ENCODE measurements around the gene EPHB1. TPM values are rescaled to one million over a fixed set of nuclear protein-coding genes. Genes with fewer than 3 reads are reported as not detected.

Gene EPHB1
- total RNA-seq, 8 experiments from 2014 or later = 0.31 to 21.1 (median 13.7) TPM; not detected in 1

DNA sequence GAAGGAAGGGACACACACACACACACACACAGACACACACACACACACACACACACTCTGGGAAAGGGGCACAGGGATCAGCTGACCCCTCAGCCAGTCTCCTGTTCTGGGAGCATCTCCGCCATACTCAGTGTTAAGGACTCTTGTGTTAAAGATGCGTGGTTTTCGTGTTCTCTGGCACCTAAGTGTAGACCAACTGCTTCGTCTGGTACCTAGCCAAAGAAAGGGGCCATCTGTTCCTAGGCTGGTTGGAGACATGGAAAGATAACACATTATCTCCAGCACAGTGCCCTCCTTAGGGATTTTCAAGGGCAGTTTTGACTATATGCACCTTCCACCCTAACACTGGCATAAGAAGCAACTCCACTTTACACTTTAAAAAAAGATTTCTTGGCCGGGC lies 65.1 kb downstream of the EPHB1 start:
- peaks cover 11 to 28% of the 10 kb centered on the region in 2 donors for H3K4me1 ChIP-seq (replicated peaks in 1 of 2)
- WGBS, 10 experiments = 97 to 100% (median 100%) methylated on average over 1 to 4 of the region's 5 CpGs; no CpG with 5 or more reads in 7 of the 10 experiments
- H3K27ac ChIP-seq = no peak overlapping the region
- H3K4me3 ChIP-seq = no peak overlapping the region
- in situ Hi-C loops (cut with MboI; ENCODE audit: low pct_unique_long_range_greater_than_20kb in 2 of 9, low sequenced_read_pairs in 9 of 9, unreplicated experiment in 9 of 9) = no loop called here
- ATAC-seq (replicated peaks in 6 of 8) = no peak

- WGBS, 10 experiments = 0 to 73% (median 32%) methylated on average over 1 to 5 of the region's 6 CpGs; no CpG with 5 or more reads in 3 of the 10 experiments
These were observed 68.9 kb downstream of the EPHB1 start for GRCh38 chr3:134863915-134864314.

GRCh38 chr3:134864636-134865035 lies 69.6 kb downstream of the EPHB1 start:
- peaks cover 11 to 20% of the 10 kb centered on the region in 2 donors for H3K4me1 ChIP-seq (replicated peaks in 1 of 2)
- peak in 3 of 8 experiments; percentile 20 to 32 (median 28) for ATAC-seq (replicated peaks in 6 of 8)
- in situ Hi-C loops (cut with MboI; ENCODE audit: low pct_unique_long_range_greater_than_20kb in 2 of 9, low sequenced_read_pairs in 9 of 9, unreplicated experiment in 9 of 9) = no loop called here
- WGBS, 10 experiments = 14 to 91% (median 85%) methylated on average over 1 to 5 of the region's 5 CpGs; no CpG with 5 or more reads in 3 of the 10 experiments
- no peak overlapping the region for H3K4me3 ChIP-seq
- H3K27ac ChIP-seq = no peak overlapping the region

More at GRCh38 chr3:134863915-134864314, 68.9 kb downstream of the EPHB1 start:
- ATAC-seq (replicated peaks in 6 of 8) = peak in 5 of 8 experiments; percentile 49 to 61 (median 58)
- H3K27ac ChIP-seq = no peak overlapping the region
- peaks cover 11 to 20% of the 10 kb centered on the region in 2 donors for H3K4me1 ChIP-seq (replicated peaks in 1 of 2)
- in situ Hi-C loops (cut with MboI; ENCODE audit: low pct_unique_long_range_greater_than_20kb in 2 of 9, low sequenced_read_pairs in 9 of 9, unreplicated experiment in 9 of 9) = no loop called here
- H3K4me3 ChIP-seq = no peak overlapping the region

- ATAC-seq (replicated peaks in 6 of 8) = no peak
These were observed 72.2 kb downstream of the EPHB1 start for GRCh38 chr3:134867277-134867676.

GRCh38 chr3:134869153-134869726 lies 74.2 kb downstream of the EPHB1 start:
- H3K4me3 ChIP-seq = no peak overlapping the region
- peaks cover 18 to 29% of the 10 kb centered on the region in 2 donors for H3K4me1 ChIP-seq (replicated peaks in 1 of 2)
- H3K27ac ChIP-seq = no peak overlapping the region
- peak in 2 of 8 experiments; percentile 31 to 34 for ATAC-seq (replicated peaks in 6 of 8)
- in situ Hi-C loops (cut with MboI; ENCODE audit: low pct_unique_long_range_greater_than_20kb in 2 of 9, low sequenced_read_pairs in 9 of 9, unreplicated experiment in 9 of 9) = no loop called here
- 65 to 90% (median 80%) methylated on average over 1 to 4 of the region's 4 CpGs; no CpG with 5 or more reads in 1 of the 10 experiments for whole genome bisulfite sequencing, 10 experiments

More at GRCh38 chr3:134867277-134867676, 72.2 kb downstream of the EPHB1 start:
- in situ Hi-C loops (cut with MboI; ENCODE audit: low pct_unique_long_range_greater_than_20kb in 2 of 9, low sequenced_read_pairs in 9 of 9, unreplicated experiment in 9 of 9) = no loop called here
- H3K27ac ChIP-seq = no peak overlapping the region
- peaks cover 13 to 27% of the 10 kb centered on the region in 2 donors for H3K4me1 ChIP-seq (replicated peaks in 1 of 2)
- 50 to 100% (median 90%) methylated on average over 1 of the region's 1 CpG; no CpG with 5 or more reads in 4 of the 10 experiments for WGBS, 10 experiments
- H3K4me3 ChIP-seq = no peak overlapping the region

DNA sequence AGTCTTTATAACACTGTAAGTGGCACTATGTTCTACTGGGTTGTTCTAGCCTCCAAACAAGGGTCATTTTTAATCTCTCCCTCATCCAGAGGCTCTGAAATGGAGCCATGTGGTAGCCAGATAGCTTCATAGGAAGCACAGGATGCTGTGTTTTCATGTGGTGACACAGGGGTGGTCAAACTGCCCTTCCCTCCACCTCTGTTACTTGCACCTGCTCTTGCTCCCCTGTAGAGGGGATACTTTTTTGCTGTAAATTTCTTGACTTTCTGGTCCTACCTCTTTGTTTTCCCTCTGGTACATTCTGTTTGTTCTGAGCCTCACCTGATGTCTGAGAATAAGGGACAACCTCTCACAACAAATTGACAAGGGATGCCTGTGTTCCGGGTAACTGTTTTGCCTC lies 76.8 kb downstream of the EPHB1 start:
- Histone ChIP-seq H3K27ac (no peak overlapping the region), H3K4me1 (replicated peaks in 1 of 2) (peaks cover 15 to 21% of the 10 kb centered on the region in 2 donors), H3K4me3 (no peak overlapping the region)
- 80 to 100% (median 100%) methylated on average over 1 of the region's 1 CpG; no CpG with 5 or more reads in 5 of the 10 experiments for WGBS, 10 experiments
- in situ Hi-C loops (cut with MboI; ENCODE audit: low pct_unique_long_range_greater_than_20kb in 2 of 9, low sequenced_read_pairs in 9 of 9, unreplicated experiment in 9 of 9) = no loop called here
- no peak for ATAC-seq (replicated peaks in 6 of 8)

DNA sequence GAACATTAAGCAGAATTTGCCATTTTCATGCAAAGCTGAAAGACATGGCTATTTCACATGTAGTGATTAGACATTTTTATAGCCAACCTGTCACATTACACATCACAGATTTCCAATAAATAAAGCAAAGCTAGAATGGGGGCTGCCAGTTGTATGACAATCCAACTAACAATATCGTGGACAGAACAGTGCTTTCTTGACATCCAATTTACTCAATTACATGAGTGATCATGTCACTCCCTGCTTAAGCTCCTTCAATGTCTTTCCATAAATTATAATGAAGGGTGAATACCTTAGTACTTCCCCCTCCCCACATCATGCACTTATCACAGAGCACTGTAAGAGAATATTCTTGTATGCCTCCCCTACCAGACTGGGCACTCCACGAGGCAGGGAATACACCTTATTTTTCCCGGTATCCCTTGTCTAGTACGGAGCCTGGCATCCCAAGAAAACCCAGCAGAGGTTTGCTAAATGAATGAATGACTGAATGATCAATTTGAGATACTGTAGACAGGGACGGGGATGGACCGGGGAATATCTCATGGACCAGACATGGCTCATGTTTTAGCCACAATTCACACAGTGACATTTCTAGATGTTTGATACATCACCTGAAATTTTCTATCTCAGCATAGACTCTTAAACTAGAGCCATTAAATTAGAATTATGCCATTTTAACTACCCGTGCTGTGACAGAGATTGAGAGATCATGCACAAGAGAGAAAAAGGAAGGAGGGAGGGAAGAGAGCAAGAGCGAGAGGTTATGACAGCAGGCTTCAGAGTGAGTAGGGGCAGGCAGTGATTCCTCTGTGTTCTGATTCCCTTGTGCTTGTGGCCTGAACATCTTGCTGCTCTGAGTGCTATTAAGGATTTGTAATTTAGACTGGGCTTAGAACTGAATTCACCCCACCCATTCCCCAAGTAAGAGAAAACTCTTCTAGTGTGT lies 77.7 kb downstream of the EPHB1 start:
- in situ Hi-C loops (cut with MboI; ENCODE audit: low pct_unique_long_range_greater_than_20kb in 2 of 9, low sequenced_read_pairs in 9 of 9, unreplicated experiment in 9 of 9) = no loop called here
- Histone ChIP-seq H3K4me3 (no peak overlapping the region), H3K27ac (no peak overlapping the region), H3K4me1 (replicated peaks in 1 of 2) (peaks cover 15 to 21% of the 10 kb centered on the region in 2 donors)
- WGBS, 10 experiments = 52 to 80% (median 67%) methylated on average over 1 to 8 of the region's 8 CpGs; no CpG with 5 or more reads in 1 of the 10 experiments
- peak in 5 of 8 experiments; percentile 63 to 86 (median 82) for ATAC-seq (replicated peaks in 6 of 8)

DNA sequence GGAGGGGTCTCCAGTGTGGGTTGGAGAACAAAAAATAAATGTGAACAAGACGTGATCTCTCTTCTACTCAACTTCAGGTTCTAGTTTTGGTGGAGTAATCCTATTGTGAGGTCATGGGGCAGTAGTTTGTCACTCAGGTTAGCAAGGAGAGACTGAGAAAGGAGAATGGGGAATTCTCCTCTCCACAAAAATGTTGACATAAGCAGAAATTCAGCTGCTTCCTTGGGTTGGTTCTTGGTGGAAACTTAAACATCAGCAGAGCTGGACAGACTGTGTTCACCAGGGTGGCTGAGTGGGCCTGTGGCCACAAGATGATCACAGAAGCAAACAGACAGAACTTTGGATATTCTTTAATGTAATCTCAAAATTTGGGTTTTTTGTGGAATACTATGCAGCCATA lies 78.7 kb downstream of the EPHB1 start:
- no peak overlapping the region for H3K27ac ChIP-seq
- 83 to 100% (median 87%) methylated on average over 1 of the region's 1 CpG; no CpG with 5 or more reads in 6 of the 10 experiments for WGBS, 10 experiments
- in situ Hi-C loops (cut with MboI; ENCODE audit: low pct_unique_long_range_greater_than_20kb in 2 of 9, low sequenced_read_pairs in 9 of 9, unreplicated experiment in 9 of 9) = no loop called here
- H3K4me3 ChIP-seq = no peak overlapping the region
- no peak for ATAC-seq (replicated peaks in 6 of 8)
- peaks cover 15 to 21% of the 10 kb centered on the region in 2 donors for H3K4me1 ChIP-seq (replicated peaks in 1 of 2)

DNA sequence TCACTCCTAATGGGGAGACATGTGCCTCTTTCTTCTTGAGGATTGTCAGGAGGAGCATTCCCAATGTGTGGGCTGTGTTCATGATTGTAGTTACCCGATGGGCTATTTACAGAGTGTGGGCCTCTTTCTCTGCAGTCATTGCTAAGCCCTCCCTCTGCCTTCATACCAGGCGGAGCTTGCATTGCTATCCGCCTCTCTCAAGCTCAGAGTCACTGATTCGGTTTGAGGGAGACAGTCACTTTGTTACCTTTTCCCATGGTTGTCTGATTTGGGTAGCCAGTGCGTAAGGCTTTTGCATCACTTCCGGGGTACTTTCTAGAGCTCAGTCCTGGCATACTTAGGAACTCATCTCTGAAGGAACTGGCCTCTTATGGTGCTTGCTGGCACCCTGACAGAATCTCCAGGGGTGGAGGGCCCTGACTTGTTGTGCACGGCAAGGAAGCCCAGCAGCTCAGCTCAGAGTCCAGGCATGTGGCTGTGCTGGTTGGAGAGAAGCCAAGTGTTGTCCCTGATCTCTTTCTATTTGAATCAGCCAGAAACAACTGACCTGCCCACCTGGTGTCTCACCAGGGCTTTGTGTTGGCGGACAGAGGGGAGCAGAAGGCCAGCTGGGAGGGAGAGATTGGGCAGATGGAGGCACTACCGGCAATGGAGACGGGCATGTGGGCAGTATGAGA lies 79.8 kb downstream of the EPHB1 start:
- Histone ChIP-seq H3K4me3 (no peak overlapping the region), H3K4me1 (replicated peaks in 1 of 2) (peaks cover 15 to 21% of the 10 kb centered on the region in 2 donors), H3K27ac (no peak overlapping the region)
- 57 to 100% (median 79%) methylated on average over 1 to 6 of the region's 10 CpGs; no CpG with 5 or more reads in 4 of the 10 experiments for WGBS, 10 experiments
- ATAC-seq (replicated peaks in 6 of 8) = peak in 2 of 8 experiments; percentile 20 to 36
- in situ Hi-C loops (cut with MboI; ENCODE audit: low pct_unique_long_range_greater_than_20kb in 2 of 9, low sequenced_read_pairs in 9 of 9, unreplicated experiment in 9 of 9) = no loop called here

DNA sequence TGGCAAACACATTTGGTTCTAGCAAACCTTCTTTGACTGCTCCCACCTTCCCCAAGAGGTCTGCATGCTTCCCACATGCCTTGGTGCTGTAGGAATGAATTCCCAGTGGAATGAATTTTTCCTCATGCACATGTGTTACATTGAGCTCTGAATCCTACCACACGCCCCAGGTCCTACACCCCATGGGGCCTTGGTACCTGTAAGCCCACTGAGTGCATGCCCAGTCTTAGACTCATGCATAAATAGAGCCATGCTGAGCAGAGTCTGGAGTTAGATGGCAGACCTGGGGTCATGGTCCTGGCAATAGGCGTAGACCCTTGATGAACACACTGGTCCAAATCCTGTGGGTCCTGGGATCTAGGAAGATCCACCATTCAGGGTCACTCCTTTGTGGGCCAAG lies 81.8 kb downstream of the EPHB1 start:
- Histone ChIP-seq H3K4me3 (no peak overlapping the region), H3K4me1 (replicated peaks in 1 of 2) (peaks cover 15 to 19% of the 10 kb centered on the region in 2 donors), H3K27ac (no peak overlapping the region)
- in situ Hi-C loops (cut with MboI; ENCODE audit: low pct_unique_long_range_greater_than_20kb in 2 of 9, low sequenced_read_pairs in 9 of 9, unreplicated experiment in 9 of 9) = no loop called here
- ATAC-seq (replicated peaks in 6 of 8) = no peak
- WGBS, 10 experiments = 0 to 100% (median 63%) methylated on average over 1 to 2 of the region's 2 CpGs; no CpG with 5 or more reads in 6 of the 10 experiments

DNA sequence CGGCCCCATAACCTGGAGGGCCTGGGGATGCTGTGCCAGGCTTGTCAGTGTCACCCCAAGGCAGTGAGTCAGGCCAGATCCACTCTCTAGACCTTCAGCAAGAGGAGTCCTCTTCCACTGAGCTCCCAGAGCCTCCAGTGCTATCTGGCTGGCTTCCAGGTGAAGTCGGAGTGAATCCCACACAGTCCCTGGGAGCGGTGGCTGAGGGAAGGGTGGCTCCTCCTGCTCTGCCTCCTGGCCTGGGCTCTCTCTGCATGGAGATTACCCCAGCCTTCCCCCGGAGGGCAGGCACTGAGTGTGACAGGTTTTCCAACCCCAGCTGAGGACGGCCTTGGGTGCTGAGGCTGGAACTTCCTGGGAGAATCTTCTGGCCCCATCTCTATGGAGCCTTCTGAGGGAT lies 82.7 kb downstream of the EPHB1 start:
- in situ Hi-C loops (cut with MboI; ENCODE audit: low pct_unique_long_range_greater_than_20kb in 2 of 9, low sequenced_read_pairs in 9 of 9, unreplicated experiment in 9 of 9) = no loop called here
- no peak for ATAC-seq (replicated peaks in 6 of 8)
- H3K4me3 ChIP-seq = no peak overlapping the region
- no peak overlapping the region for H3K27ac ChIP-seq
- peaks cover 9 to 10% of the 10 kb centered on the region in 2 donors for H3K4me1 ChIP-seq (replicated peaks in 1 of 2)
- WGBS, 10 experiments = 65 to 89% (median 77%) methylated on average over 1 to 3 of the region's 5 CpGs; no CpG with 5 or more reads in 5 of the 10 experiments

- no peak overlapping the region for H3K27ac ChIP-seq
- ATAC-seq (replicated peaks in 6 of 8) = peak in 1 of 8 experiments; percentile 70
- in situ Hi-C loops (cut with MboI; ENCODE audit: low pct_unique_long_range_greater_than_20kb in 2 of 9, low sequenced_read_pairs in 9 of 9, unreplicated experiment in 9 of 9) = no loop called here
- H3K4me1 ChIP-seq (replicated peaks in 1 of 2) = peaks cover 0 to under 1% of the 10 kb centered on the region in 2 donors
- WGBS, 10 experiments = 0 to 40% (median 20%) methylated on average over 1 of the region's 1 CpG; no CpG with 5 or more reads in 7 of the 10 experiments
- H3K4me3 ChIP-seq = no peak overlapping the region
These were observed 84.9 kb downstream of the EPHB1 start for GRCh38 chr3:134879990-134880389.

All from motor neuron (in vitro differentiated cells).